Progenitor cell of endocrine pancreas (in vitro differentiated cells): ENCODE data around the gene PNMA5. TPM values are rescaled to one million over a fixed set of nuclear protein-coding genes. Genes with fewer than 3 reads are reported as not detected.
A peak's percentile ranks its signal among the peaks of the same experiment; 100 is the strongest.

Source experiments
- DNase-seq: peaks from one replicate; pipeline ENCODE4 v3.0.0; 2021; ENCODE audit warnings: low spot score; ENCODE audit not compliant: unreplicated experiment
- H3K27ac Mint-ChIP-seq: 2 replicates; pipeline ENCODE4 v1.8.0; 2021; ENCODE audit warnings: mild to moderate bottlenecking, moderate library complexity, mixed read lengths
- H3K27me3 Mint-ChIP-seq: 2 replicates; pipeline ENCODE4 v1.8.0; 2021; ENCODE audit warnings: mixed read lengths
- H3K36me3 Mint-ChIP-seq: 2 replicates; pipeline ENCODE4 v1.8.0; 2022; ENCODE audit warnings: mixed read lengths; ENCODE audit not compliant: insufficient read depth
- H3K4me1 Mint-ChIP-seq: 2 replicates; pipeline ENCODE4 v1.8.0; 2021; ENCODE audit warnings: low read depth, mixed read lengths
- H3K4me3 Mint-ChIP-seq: 2 replicates; pipeline ENCODE4 v1.8.0; 2021; ENCODE audit warnings: low read depth, mild to moderate bottlenecking, moderate library complexity, mixed read lengths
- H3K9me3 Mint-ChIP-seq: 2 replicates; pipeline ENCODE4 v1.8.0; 2021; ENCODE audit warnings: low read depth, mixed read lengths
- CTCF ChIP-seq: fragments of 200-600 bp; sonication (generic); IDR thresholded peaks from one replicate; pipeline ENCODE4 v1.5.0; 2021; ENCODE audit warnings: antibody characterized with exemption, mild to moderate bottlenecking; ENCODE audit not compliant: unreplicated experiment
- total RNA-seq: library from RNA; stranded (reverse); gene quantifications from 2 replicates; pipeline ENCODE4 v1.2.1, GENCODE V29; 2021

The PNMA5 gene
- total RNA-seq, 1 donor from 2014 or later: not detected

GRCh38 chrX:152968193-152968592, 25.7 kb downstream of the PNMA5 start:
- no peak for DNase-seq
- H3K27ac Mint-ChIP-seq: no peak overlapping the region
- H3K36me3 Mint-ChIP-seq: peaks cover 6% of the 10 kb centered on the region
- peaks cover 12% of the 10 kb centered on the region for H3K9me3 Mint-ChIP-seq
- no peak for TF ChIP-seq CTCF
- no peaks in the 10 kb centered on the region for H3K27me3 Mint-ChIP-seq
- no peaks in the 10 kb centered on the region for H3K4me1 Mint-ChIP-seq
- no peak overlapping the region for H3K4me3 Mint-ChIP-seq

GRCh38 chrX:152960115-152960514, 33.8 kb downstream of the PNMA5 start:
- Mint-ChIP-seq H3K27ac (no peak overlapping the region), H3K4me1 (no peaks in the 10 kb centered on the region), H3K27me3 (no peaks in the 10 kb centered on the region), H3K36me3 (peaks cover 2% of the 10 kb centered on the region), H3K9me3 (peaks cover 4% of the 10 kb centered on the region), H3K4me3 (no peak overlapping the region)
- DNase-seq: no peak
- TF ChIP-seq CTCF: no peak

- DNase-seq: no peak
- Mint-ChIP-seq H3K4me1 (no peaks in the 10 kb centered on the region), H3K4me3 (no peak overlapping the region), H3K27ac (no peak overlapping the region), H3K9me3 (peaks cover 4% of the 10 kb centered on the region), H3K27me3 (no peaks in the 10 kb centered on the region), H3K36me3 (peaks cover 2% of the 10 kb centered on the region)
- no peak for TF ChIP-seq CTCF
These were observed 34.3 kb downstream of the PNMA5 start for GRCh38 chrX:152959626-152960025.

- Mint-ChIP-seq H3K4me3 (peak overlapping the region; percentile 71), H3K4me1 (no peaks in the 10 kb centered on the region), H3K27ac (peak overlapping the region; percentile 92), H3K27me3 (no peaks in the 10 kb centered on the region), H3K36me3 (peaks cover 2% of the 10 kb centered on the region), H3K9me3 (peaks cover 4% of the 10 kb centered on the region)
- TF ChIP-seq CTCF: peak; percentile 84
- DNase-seq: peak; percentile 80
These were observed 35.1 kb downstream of the PNMA5 start for GRCh38 chrX:152958524-152959465.

GRCh38 chrX:152958047-152958446, 35.9 kb downstream of the PNMA5 start:
- Mint-ChIP-seq H3K9me3 (peaks cover 4% of the 10 kb centered on the region), H3K4me1 (no peaks in the 10 kb centered on the region), H3K36me3 (peaks cover 2% of the 10 kb centered on the region), H3K27me3 (no peaks in the 10 kb centered on the region), H3K27ac (peak overlapping the region; percentile 92), H3K4me3 (peak overlapping the region; percentile 71)
- TF ChIP-seq CTCF: no peak
- DNase-seq: no peak
